NCI-H226 (cell line): ENCODE results near the gene DUS2.
"Not testable (repeated sequence)": the region's sequence is repeated elsewhere in the genome, so short reads cannot be mapped to it uniquely, and the experiment has no call there.

Experiments used
- DNase-seq: peaks from one replicate; pipeline ENCODE4 v3.0.0-alpha.2; 2015

DUS2 gene

DNA sequence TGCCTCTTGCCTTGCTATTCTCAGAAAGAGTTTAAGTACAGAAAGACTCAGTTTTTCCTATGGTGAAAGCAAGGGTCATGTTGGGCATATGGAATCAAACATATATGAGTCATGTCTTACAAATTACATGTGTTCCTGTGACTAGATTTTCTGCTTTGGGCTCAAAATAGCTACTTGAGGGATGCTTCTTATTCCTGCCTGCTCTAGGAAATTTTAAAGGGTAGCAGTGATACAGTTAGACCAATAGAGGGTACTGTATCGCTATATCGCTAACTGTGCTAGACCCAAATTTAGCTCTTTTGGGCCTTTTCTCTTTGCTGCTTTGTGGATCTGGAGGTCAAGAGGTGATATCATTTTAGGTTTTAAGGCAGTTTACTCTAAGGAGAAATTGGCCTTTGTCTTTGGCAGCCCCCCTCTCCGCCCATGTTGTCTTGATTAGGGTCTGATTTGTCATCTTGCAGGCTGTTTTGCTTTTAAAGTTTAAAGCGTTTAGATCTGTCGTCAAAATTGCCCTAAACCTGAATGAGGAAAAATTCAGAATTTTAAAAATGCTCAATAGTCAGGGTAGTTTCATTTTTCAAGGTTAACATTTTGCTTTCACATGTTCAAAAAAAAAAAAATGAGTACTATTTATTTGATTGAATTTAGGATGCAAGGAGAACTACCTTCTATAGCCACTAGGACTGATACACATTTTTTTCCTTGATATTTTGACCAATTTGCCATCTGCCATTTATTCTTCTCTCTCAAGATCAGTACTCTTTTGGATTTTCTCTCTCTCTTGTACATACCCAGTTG, 70.9 kb downstream of the DUS2 start:
- no peak for DNase-seq

GRCh38 chr16:68094614-68094934, 71.5 kb downstream of the DUS2 start:
- DNase-seq, result no peak

DNA sequence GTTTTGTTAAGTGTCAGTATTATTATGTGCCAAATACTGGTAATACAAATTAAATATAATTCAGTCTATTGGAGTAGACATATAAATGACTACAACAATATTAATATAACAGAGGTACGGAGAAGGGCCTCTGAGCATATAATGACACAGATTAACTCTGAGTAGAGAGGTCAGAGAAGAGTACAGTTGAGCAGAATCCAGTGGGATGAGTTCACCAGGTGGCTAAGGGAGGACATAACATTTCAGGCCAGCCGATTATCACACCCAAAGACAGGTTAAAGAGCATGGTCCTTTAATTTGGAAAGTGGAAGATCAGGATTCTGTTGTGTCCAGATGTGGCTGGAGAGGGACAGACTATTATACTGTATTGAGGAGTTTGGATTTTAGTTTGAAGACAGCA, 73.4 kb downstream of the DUS2 start:
- no peak for DNase-seq

DNA sequence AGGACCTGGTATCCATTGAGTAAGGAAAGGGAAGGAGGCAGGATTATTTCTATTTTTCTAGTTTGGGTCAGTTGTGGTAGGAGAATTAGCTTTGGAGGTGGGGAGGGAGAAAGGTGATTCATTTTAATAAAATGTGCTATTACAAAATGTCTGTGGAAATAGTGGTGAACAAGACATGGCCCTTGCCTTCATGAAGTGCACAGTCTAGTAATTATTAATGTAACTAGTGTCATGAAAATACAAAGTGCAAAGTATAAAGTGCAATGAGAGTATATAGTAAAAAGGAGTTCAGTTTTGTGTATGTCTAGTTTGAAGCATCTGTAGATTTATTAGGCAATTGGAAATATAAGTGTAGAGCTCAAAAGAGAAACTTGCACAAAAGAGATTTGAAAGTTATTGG, 74.0 kb downstream of the DUS2 start:
- DNase-seq, result no peak

- DNase-seq, result no peak
Measured at GRCh38 chr16:68097895-68098294, 74.8 kb downstream of the DUS2 start.

- DNase-seq, result no peak
Measured at GRCh38 chr16:68100488-68100887, 77.4 kb downstream of the DUS2 start.

GRCh38 chr16:68105611-68106010, 82.5 kb downstream of the DUS2 start:
- DNase-seq, result no peak

DNA sequence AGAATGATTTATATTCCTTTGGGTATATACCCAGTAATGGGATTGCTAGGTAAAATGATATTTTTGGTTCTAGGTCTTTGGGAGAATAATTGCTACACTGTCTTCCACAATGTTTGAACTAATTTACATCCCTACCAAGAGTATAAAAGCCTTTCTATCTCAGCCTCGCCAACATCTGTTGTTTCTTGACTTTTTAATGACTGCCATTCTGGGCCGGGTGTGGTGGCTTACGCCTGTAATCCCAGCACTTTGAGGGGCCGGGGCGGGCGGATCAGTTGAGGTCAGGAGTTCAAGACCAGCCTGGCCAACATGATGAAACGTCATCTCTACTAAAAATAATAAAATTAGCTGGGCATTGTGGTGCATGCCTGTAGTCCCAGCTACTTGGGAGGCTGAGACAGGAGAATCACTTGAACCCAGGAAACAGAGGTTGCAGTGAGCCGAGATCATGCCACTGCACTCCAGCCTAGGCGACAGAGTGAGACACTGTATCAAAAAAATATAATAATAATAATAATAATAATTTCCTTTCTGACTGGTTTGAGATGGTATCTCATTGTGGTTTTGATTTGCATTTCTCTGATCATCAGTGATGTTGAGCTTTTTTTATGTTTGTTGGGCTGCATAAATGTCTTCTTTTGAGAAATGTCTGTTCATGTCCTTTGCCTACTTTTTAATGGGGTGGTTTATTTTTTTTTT, 84.3 kb downstream of the DUS2 start:
- not testable (repeated sequence) for DNase-seq

DNA sequence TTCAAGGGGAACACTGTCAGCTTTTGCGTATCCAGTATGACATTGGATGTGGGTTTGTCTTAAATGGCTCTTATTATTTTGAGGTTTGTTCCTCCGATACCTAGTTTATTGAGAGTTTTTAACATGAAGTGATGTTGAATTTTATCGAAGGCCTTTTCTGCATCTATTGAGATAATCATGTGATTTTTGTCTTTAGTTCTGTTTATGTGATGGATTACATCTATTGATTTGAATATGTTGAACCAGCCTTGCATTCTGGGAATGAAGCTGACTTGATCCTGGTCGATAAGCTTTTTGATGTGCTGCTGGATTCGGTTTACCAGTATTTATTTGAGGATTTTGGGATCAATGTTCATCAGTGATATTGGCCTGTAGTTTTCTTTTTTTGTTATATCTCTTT, 86.1 kb downstream of the DUS2 start:
- not testable (repeated sequence) for DNase-seq

GRCh38 chr16:68110611-68111010, 87.5 kb downstream of the DUS2 start:
- not testable (repeated sequence) for DNase-seq

GRCh38 chr16:68111379-68111778, 88.3 kb downstream of the DUS2 start:
- no peak for DNase-seq

DNA sequence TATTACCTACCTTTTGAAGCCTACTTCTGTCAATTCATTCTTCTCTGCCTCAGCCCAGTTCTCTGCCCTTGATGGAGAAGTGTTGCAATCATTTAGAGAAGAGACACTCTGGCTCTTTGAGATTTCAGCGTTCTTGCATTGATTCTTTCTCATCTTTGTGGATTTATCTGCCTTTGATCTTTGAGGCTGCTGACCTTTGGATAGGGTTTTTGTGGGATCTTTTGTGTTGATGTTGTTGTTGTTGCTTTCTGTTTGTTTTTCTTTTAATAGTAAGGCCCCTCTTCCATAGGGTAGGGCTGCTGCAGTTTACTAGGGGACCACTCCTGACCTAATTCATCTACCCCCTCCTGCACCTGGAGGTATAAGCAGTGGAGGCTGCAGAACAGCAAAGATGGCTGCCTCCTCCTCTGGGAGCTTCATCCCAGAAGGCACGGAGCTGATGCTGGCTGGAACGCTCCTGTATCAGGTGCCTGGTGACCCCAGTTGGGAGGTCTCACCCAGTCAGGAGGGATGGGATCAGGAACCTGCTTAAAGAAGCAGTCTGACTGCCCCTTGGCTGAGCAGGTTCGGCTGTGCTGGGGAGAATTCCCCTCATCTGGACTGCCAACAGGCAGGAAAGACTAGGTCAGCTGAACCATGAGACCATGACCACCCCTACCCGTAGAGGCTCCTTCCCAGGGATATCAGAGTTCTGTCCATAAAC, 90.1 kb downstream of the DUS2 start:
- DNase-seq, result no peak

- DNase-seq, result no peak
Measured at GRCh38 chr16:68113765-68114240, 90.7 kb downstream of the DUS2 start.

- DNase-seq, result not testable (repeated sequence)
Measured at GRCh38 chr16:68114939-68115338, 91.9 kb downstream of the DUS2 start.

DNA sequence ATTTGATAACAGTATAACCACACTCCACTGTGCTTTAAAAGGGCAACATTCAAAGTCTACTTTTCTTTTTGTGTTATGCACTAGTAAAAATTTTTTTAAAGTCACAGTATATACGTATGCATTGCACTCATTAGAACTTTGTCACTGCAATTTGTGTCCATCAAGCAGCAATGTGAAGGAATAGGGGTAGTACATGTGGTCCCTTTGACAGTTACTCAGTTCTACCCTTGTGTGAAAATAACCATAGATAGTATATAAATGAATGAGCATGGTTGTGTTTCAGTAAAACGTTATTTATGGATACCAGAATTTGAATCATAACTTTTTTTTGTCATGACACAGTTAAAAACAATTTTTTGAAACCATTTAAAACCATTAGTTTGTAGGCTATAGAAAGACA, 92.8 kb downstream of the DUS2 start:
- no peak for DNase-seq

- no peak for DNase-seq
Measured at GRCh38 chr16:68116256-68116867, 93.3 kb downstream of the DUS2 start.

- DNase-seq, result no peak
Measured at GRCh38 chr16:68117884-68118283, 94.8 kb downstream of the DUS2 start.

DNA sequence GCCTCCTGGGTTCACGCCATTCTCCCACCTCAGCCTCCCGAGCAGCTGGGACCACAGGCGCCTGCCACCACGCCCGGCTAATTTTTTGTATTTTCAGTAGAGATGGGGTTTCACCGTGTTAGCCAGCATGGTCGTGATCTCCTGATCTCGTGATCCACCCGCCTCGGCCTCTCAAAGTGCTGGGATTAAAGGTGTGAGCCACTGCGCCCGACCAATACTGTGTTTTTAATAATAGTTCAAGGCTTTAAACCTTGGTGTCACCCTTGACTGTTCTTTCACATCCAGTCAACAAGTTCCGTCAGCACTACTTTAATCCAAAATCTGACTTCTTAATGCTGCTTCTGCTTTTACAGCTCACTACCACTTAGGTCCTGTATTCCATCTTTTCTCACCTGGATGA, 95.9 kb downstream of the DUS2 start:
- DNase-seq, result not testable (repeated sequence)

DNA sequence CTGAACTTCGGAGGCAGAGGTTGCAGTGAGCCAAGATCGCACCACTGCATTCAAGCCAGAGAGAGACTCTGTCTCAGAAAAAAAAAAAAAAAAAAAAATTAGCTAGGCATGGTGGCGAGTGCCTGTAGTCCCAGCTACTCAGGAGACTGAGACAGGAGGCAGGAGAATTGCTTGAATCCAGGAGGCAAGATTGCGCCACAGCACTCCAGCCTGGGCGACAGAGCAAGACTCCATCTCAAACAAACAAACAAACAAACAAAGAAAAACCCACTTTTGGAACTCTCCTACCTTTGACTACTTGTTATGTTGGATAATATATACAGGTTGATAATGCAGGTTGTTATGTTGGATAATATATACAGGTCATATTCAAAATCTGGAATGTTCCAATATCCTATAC, 97.4 kb downstream of the DUS2 start:
- DNase-seq, result not testable (repeated sequence)

DNA sequence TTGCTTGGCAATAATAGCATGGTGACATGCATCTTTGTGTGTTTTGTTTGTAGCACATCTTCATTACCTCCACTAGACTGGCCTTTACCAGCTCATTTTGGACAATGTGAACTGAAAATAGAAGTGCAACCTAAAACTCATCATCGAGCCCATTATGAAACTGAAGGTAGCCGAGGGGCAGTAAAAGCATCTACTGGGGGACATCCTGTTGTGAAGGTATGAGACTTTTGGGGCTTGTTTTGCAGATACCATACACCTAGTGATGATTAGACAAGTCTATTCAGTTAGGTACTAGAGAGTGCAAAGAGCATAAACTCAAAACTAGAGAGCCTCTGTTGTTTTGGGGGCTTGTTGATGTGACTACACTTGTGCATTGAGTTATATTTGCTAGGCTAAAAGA, 103.3 kb downstream of the DUS2 start:
- DNase-seq, result no peak

GRCh38 chr16:68128577-68129305, 105.7 kb downstream of the DUS2 start:
- DNase-seq, result no peak
